ENCODE data around the gene ATP8A2.

- TF ChIP-seq, protein P1, sequence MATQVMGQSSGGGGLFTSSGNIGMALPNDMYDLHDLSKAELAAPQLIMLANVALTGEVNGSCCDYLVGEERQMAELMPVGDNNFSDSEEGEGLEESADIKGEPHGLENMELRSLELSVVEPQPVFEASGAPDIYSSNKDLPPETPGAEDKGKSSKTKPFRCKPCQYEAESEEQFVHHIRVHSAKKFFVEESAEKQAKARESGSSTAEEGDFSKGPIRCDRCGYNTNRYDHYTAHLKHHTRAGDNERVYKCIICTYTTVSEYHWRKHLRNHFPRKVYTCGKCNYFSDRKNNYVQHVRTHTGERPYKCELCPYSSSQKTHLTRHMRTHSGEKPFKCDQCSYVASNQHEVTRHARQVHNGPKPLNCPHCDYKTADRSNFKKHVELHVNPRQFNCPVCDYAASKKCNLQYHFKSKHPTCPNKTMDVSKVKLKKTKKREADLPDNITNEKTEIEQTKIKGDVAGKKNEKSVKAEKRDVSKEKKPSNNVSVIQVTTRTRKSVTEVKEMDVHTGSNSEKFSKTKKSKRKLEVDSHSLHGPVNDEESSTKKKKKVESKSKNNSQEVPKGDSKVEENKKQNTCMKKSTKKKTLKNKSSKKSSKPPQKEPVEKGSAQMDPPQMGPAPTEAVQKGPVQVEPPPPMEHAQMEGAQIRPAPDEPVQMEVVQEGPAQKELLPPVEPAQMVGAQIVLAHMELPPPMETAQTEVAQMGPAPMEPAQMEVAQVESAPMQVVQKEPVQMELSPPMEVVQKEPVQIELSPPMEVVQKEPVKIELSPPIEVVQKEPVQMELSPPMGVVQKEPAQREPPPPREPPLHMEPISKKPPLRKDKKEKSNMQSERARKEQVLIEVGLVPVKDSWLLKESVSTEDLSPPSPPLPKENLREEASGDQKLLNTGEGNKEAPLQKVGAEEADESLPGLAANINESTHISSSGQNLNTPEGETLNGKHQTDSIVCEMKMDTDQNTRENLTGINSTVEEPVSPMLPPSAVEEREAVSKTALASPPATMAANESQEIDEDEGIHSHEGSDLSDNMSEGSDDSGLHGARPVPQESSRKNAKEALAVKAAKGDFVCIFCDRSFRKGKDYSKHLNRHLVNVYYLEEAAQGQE (IDR thresholded peaks at IDR 0.05; ENCODE audit: insufficient read depth in 1 of 2, low read depth in 2 of 2, low read length in 2 of 2), result no peak
- no peak for TF ChIP-seq FOXP2 (optimal IDR thresholded peaks at IDR 0.05; ENCODE audit: borderline replicate concordance, extremely low read depth, extremely low read length, insufficient read depth)
- no peak for TF ChIP-seq SIN3A (IDR thresholded peaks at IDR 0.05; ENCODE audit: borderline replicate concordance, insufficient read depth, low read length)
Observed at GRCh38 chr13:25928941-25929505, 557.2 kb downstream of the ATP8A2 start.

Data from PFSK-1 (cell line).